Measurements from ENCODE around the gene ARHGAP12.

GRCh38 chr10:31864834-31865518, 63.7 kb downstream of the ARHGAP12 start:
- TF ChIP-seq, protein P1, sequence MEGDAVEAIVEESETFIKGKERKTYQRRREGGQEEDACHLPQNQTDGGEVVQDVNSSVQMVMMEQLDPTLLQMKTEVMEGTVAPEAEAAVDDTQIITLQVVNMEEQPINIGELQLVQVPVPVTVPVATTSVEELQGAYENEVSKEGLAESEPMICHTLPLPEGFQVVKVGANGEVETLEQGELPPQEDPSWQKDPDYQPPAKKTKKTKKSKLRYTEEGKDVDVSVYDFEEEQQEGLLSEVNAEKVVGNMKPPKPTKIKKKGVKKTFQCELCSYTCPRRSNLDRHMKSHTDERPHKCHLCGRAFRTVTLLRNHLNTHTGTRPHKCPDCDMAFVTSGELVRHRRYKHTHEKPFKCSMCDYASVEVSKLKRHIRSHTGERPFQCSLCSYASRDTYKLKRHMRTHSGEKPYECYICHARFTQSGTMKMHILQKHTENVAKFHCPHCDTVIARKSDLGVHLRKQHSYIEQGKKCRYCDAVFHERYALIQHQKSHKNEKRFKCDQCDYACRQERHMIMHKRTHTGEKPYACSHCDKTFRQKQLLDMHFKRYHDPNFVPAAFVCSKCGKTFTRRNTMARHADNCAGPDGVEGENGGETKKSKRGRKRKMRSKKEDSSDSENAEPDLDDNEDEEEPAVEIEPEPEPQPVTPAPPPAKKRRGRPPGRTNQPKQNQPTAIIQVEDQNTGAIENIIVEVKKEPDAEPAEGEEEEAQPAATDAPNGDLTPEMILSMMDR (conservative IDR thresholded peaks at IDR 0.05; ENCODE audit: low read length): no peak
- no peak for TF ChIP-seq EZH2phosphoT487 (IDR thresholded peaks at IDR 0.05; ENCODE audit: borderline replicate concordance, low read depth, low read length)

Data from OCI-LY7 (cell line).